NB4 (cell line): ENCODE results near the gene HSPBP1.

Experiments
- DNase-seq: peaks from one replicate; pipeline ENCODE4 v3.0.0; 2010; ENCODE audit warnings: low read depth
- H3K4me3 ChIP-seq: one replicate; pipeline ENCODE4 v1.5.1; 2011; ENCODE audit warnings: mild to moderate bottlenecking, low read depth, low read length, moderate library complexity
- MYC ChIP-seq: IDR thresholded peaks from 2 replicates; pipeline ENCODE4 v1.6.1; 2011; ENCODE audit warnings: low read depth, low read length
- POLR2A ChIP-seq: IDR thresholded peaks from 2 replicates; pipeline ENCODE4 v1.6.1; 2011; ENCODE audit warnings: mild to moderate bottlenecking; ENCODE audit not compliant: insufficient read length; ENCODE audit errors: extremely low read depth
- TF ChIP-seq, protein P1 (sequence below): IDR thresholded peaks from 2 replicates; pipeline ENCODE4 v1.6.1; 2011; ENCODE audit warnings: low read depth, low read length
- TF ChIP-seq, protein P2 (sequence below): IDR thresholded peaks from one replicate; pipeline ENCODE4 v1.5.1; 2012; ENCODE audit warnings: low read depth, low read length

HSPBP1 gene

DNA sequence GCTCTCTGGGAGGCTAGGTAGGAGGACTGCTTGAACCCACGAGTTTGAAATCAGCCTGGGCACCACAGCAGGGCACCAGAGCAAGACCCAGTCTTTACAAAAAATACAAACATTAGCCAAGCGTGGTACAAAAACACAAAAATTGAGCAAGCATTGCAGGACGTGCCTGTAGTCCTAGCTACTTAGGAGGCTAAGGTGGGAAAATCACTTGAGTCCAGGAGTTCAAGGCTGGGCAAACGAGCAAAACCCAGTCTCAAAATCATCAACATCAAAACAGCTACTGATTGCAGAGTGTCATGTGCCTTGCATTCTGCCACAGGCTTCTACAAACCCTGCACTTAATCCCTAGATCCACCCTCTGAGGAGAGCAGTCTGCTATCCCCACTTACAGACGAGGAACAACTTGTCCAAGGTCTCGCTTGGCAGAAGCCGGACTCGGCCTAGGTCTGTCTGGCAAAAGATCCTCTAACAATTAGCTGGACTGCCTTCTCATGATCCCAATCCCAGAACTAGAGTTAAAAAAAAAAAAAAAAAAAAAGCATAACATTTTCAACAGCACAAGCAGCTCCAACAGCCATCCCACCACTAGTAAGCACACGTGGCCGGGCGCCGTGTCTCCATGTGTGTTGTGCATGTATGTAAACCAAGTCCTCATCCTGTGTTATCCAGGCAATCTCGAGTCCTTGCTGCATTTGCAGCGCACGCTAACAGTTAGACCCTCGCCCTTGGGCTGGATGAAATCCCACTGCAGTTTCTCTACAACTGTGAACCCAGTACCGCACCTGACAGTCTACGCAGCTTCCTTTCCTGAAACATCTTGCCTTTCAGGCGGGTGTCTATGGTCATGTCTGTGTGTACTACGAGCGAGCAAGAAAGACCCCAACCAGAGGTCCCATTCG is 23.1 kb downstream of the HSPBP1 start:
- DNase-seq, result peak; percentile 43
- TF ChIP-seq, protein P1, sequence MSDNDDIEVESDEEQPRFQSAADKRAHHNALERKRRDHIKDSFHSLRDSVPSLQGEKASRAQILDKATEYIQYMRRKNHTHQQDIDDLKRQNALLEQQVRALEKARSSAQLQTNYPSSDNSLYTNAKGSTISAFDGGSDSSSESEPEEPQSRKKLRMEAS, result peak; percentile 60
- TF ChIP-seq, protein P2, sequence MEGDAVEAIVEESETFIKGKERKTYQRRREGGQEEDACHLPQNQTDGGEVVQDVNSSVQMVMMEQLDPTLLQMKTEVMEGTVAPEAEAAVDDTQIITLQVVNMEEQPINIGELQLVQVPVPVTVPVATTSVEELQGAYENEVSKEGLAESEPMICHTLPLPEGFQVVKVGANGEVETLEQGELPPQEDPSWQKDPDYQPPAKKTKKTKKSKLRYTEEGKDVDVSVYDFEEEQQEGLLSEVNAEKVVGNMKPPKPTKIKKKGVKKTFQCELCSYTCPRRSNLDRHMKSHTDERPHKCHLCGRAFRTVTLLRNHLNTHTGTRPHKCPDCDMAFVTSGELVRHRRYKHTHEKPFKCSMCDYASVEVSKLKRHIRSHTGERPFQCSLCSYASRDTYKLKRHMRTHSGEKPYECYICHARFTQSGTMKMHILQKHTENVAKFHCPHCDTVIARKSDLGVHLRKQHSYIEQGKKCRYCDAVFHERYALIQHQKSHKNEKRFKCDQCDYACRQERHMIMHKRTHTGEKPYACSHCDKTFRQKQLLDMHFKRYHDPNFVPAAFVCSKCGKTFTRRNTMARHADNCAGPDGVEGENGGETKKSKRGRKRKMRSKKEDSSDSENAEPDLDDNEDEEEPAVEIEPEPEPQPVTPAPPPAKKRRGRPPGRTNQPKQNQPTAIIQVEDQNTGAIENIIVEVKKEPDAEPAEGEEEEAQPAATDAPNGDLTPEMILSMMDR, result no peak

GRCh38 chr19:55255618-55256423 is 24.1 kb downstream of the HSPBP1 start:
- DNase-seq, result peak; percentile 77
- peak overlapping the region; percentile 88 for H3K4me3 ChIP-seq
- TF ChIP-seq, protein P2, result no peak
- TF ChIP-seq POLR2A (peak; percentile 44), MYC (peak; percentile 59; the same call in 1 of the 2 replicates)
- TF ChIP-seq, protein P1, result no peak; the same call in 1 of the 2 replicates

More for the DNA sequence above, 23.1 kb downstream of the HSPBP1 start:
- H3K4me3 ChIP-seq, result peak overlapping the region; percentile 88

DNA sequence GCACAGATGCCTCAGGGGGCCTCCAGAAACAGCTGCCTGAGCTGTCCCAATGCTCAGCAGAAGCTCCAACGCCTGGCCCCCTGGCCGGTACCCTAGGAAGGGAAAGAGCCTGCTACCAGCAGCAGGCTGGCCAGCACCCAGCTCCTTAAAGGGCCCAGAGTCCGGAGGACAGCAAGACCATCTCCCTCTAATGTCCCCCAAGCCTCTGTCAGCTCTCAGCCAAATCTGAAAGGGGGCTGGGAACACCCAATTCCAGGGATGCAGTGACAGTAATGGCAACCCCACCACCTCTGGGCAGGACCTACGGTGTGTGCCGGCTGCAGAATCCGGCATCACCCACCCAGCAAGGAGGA is 25.3 kb downstream of the HSPBP1 start:
- H3K4me3 ChIP-seq, result peak overlapping the region; percentile 88
- TF ChIP-seq, protein P2, result no peak
- TF ChIP-seq, protein P1, result no peak
- TF ChIP-seq POLR2A (no peak), MYC (no peak)
- no peak for DNase-seq

DNA sequence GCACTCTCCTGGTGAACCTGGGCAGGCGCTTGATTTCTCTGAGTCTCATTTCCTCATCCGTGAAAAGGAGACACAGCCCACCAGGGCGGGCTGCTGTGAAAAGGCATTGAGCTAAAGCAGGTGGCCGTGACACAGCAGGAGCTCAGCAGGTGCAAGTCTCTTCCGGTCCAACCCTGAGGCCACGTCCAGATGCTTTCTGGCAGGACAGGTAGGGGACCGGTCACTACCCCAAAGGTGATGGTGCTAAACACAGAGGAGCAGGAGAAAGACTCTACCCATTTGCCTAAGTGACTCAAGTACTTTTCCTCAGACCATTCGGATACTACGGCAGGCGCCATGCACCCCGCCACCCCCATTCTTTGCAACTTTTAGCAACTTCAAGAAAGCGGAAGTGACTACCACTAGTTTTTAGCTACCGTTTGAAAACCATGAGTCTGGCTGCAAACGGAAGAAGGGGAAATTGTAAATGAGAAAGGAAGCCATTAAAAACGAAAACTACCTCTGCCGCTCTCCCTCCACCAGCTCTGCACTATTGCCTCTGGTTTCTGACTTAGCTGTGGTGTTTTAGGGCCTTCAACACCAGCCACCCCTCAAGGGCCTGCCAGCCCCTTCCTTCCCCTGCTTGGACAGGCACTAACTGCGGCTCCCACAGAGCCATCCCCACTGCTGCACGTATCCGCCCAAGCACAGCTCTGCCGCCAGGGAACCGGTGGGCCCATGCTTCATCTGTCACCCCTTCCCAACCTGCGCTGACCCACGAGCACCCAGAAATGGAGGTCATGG is 25.9 kb downstream of the HSPBP1 start:
- DNase-seq, result peak; percentile 85
- H3K4me3 ChIP-seq, result peak overlapping the region; percentile 88
- TF ChIP-seq POLR2A, result peak; percentile 31
- TF ChIP-seq, protein P2, result no peak
- peak; percentile 71 for TF ChIP-seq MYC
- TF ChIP-seq, protein P1, result peak; percentile 33

DNA sequence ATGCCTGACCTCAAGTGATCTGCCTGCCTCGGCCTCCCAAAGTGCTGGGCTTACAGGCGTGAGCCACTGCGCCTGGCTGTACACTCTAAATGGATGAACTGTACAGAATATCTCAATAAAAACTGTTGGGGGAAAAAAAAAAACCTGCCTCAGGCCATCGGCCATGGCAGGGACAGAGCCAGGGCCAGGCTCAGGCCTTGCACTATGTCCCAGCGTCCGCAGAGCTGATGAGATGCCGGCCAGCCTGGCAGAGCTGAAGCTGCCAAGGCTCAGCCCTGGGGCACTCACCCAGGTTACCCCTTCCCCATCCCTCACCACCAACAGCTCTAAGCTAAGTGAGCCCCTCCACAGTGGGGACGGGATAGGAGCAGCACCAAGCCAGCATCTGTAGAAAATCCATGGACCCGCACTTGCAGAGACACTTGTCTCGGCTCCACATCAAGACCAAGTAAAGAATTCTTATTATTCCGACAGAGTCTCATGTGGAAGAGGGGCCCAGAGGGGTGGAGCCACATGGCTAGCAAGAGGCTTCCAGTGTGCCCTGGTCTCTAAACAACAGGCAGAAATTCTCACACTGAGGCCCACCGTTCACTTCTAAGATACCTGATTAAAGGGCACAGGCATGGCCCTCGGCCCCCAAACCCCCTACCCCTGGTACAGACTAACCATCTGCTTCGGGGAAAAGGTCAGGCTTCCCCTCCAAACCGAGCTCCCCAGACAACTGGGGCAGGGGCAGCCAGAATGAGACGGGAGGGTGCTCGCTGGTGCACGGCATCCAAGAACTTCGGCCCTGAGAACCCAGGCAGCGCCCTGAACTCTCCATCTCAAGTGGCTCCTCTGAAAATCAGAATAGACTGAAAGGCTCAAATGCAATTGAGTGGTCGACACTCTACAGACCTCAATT is 26.9 kb downstream of the HSPBP1 start:
- TF ChIP-seq, protein P2, result no peak
- TF ChIP-seq POLR2A (no peak), MYC (no peak)
- TF ChIP-seq, protein P1, result no peak
- peak overlapping the region; percentile 88 for H3K4me3 ChIP-seq
- no peak for DNase-seq
